Panc1 (cell line): ENCODE data around the gene CDK17. TPM values are rescaled to one million over a fixed set of nuclear protein-coding genes. Genes with fewer than 3 reads are reported as not detected.

Experiments
- ATAC-seq: fragments of 200-7000 bp; cut with Tn5 transposase; 2 replicates; pipeline ENCODE4 v1.9.1; 2020; ENCODE audit warnings: mild to moderate bottlenecking, moderate library complexity
- BruUV-seq: library from RNA; stranded (reverse); fragments of 400-500 nt; replicated peaks from 2 replicates; lab custom pipeline; 2021; lab: Mats Ljungman, UMichigan
- CTCF ChIA-PET: fragments of 300-600 bp; sonication (Branson Sonifier 250); formaldehyde crosslinking; loops from one replicate; lab custom pipeline; 2022; ENCODE audit warnings: antibody characterized with exemption; lab: Charles Lee
- POLR2A ChIA-PET: fragments of 300-600 bp; sonication (Branson Sonifier 250); formaldehyde crosslinking; loops from one replicate; lab custom pipeline; 2022; ENCODE audit warnings: antibody characterized with exemption; lab: Charles Lee
- DNase-seq: peaks from one replicate; pipeline ENCODE4 v3.0.0-alpha.2; 2010; ENCODE audit warnings: low read depth, low spot score
- H3K27ac ChIP-seq: 2 replicates; pipeline ENCODE4 v1.5.1; 2011; ENCODE audit warnings: mild to moderate bottlenecking, low read length, inconsistent platforms
- H3K27me3 ChIP-seq: fragments of 200-500 bp; sonication (Bioruptor generic); 2 replicates; pipeline ENCODE4 v1.6.0; 2014; ENCODE audit warnings: low read length, inconsistent platforms; ENCODE audit not compliant: control insufficient read depth, insufficient read depth
- H3K36me3 ChIP-seq: fragments of 200-500 bp; sonication (Bioruptor generic); 2 replicates; pipeline ENCODE4 v1.5.1; 2014; ENCODE audit warnings: inconsistent platforms, mild to moderate bottlenecking, low read length, moderate library complexity; ENCODE audit not compliant: control insufficient read depth, insufficient read depth
- H3K4me1 ChIP-seq: 2 replicates; pipeline ENCODE4 v1.5.1; 2011; ENCODE audit warnings: inconsistent platforms, mild to moderate bottlenecking, low read length, moderate library complexity; ENCODE audit not compliant: control insufficient read depth, insufficient read depth
- H3K4me3 ChIP-seq, 2 experiments: 2 replicates each; pipeline ENCODE4 v1.5.1; 2011 to 2012; ENCODE audit warnings: low read depth in 2 of 2, low read length in 2 of 2, mild to moderate bottlenecking in 2 of 2, inconsistent platforms in 1 of 2, moderate library complexity in 1 of 2
- H3K9me3 ChIP-seq: fragments of 200-500 bp; sonication (Bioruptor generic); 2 replicates; pipeline ENCODE4 v1.5.1; 2014; ENCODE audit warnings: low read depth, mild to moderate bottlenecking, inconsistent platforms, low read length, moderate library complexity; ENCODE audit not compliant: control insufficient read depth, insufficient read depth
- POLR2AphosphoS5 ChIP-seq: IDR thresholded peaks from 2 replicates; pipeline ENCODE4 v1.6.1; 2012; ENCODE audit warnings: mild to moderate bottlenecking, low read depth, low read length, moderate library complexity
- REST ChIP-seq, 2 experiments: IDR thresholded peaks; 2 replicates each; pipeline ENCODE4 v1.6.1; 2011 to 2012; ENCODE audit warnings: low read depth in 2 of 2, control low read depth in 1 of 2, low read length in 1 of 2, mild to moderate bottlenecking in 1 of 2, moderate library complexity in 1 of 2; ENCODE audit not compliant: insufficient read depth in 1 of 2
- SIN3A ChIP-seq: IDR thresholded peaks from 2 replicates; pipeline ENCODE4 v1.6.1; 2012; ENCODE audit warnings: low read depth, mild to moderate bottlenecking, low read length, moderate library complexity, borderline replicate concordance; ENCODE audit not compliant: insufficient read depth
- TCF7L2 ChIP-seq: IDR thresholded peaks from 2 replicates; pipeline ENCODE4 v1.6.1; 2011; ENCODE audit warnings: mild to moderate bottlenecking, low read depth, low read length, inconsistent platforms
- in situ Hi-C: cut with HindIII; loops from 2 replicates; pipeline ENCODE4 v1.10.0; 2016; ENCODE audit warnings: low sequenced_read_pairs, low pct_unique_long_range_greater_than_20kb
- intact Hi-C: fragments of 100-400 bp; cut with micrococcal nuclease; formaldehyde crosslinking; loops from one replicate; pipeline ENCODE4 v1.10.0; 2022; ENCODE audit not compliant: unreplicated experiment
- total RNA-seq: library from RNA; stranded (reverse); gene quantifications from one replicate; pipeline ENCODE4 v1.2.1, GENCODE V29; 2021; ENCODE audit not compliant: unreplicated experiment
- TF ChIP-seq, protein P1 (sequence below): fragments of 450-650 bp; IDR thresholded peaks from 2 replicates; pipeline ENCODE4 v1.5.1; 2017; ENCODE audit warnings: mild to moderate bottlenecking

The CDK17 gene
- total RNA-seq, 1 experiment from 2014 or later, result 23.2 TPM

GRCh38 chr12:96402061-96402460 is 1.8 kb upstream of the CDK17 start:
- ATAC-seq (no peak), DNase-seq (no peak)
- no peaks in the 10 kb centered on the region for H3K9me3 ChIP-seq
- ChIA-PET CTCF (interaction anchor here (1.3 kb wide), 1 partner anchor 114 kb away, joined by 8 read pairs; no protein-coding TSS in a partner anchor), POLR2A (no interaction called here)
- no peaks in the 10 kb centered on the region for H3K27me3 ChIP-seq
- in situ Hi-C loops, result no loop called here
- TF ChIP-seq POLR2AphosphoS5 (no peak), TCF7L2 (no peak), SIN3A (no peak), REST (IDR thresholded peaks at IDR 0.05; ENCODE audit: insufficient read depth in 1 of 2, low read depth in 2 of 2, low read length in 1 of 2) (no peak)
- TF ChIP-seq, protein P1, sequence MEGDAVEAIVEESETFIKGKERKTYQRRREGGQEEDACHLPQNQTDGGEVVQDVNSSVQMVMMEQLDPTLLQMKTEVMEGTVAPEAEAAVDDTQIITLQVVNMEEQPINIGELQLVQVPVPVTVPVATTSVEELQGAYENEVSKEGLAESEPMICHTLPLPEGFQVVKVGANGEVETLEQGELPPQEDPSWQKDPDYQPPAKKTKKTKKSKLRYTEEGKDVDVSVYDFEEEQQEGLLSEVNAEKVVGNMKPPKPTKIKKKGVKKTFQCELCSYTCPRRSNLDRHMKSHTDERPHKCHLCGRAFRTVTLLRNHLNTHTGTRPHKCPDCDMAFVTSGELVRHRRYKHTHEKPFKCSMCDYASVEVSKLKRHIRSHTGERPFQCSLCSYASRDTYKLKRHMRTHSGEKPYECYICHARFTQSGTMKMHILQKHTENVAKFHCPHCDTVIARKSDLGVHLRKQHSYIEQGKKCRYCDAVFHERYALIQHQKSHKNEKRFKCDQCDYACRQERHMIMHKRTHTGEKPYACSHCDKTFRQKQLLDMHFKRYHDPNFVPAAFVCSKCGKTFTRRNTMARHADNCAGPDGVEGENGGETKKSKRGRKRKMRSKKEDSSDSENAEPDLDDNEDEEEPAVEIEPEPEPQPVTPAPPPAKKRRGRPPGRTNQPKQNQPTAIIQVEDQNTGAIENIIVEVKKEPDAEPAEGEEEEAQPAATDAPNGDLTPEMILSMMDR, result no peak
- intact Hi-C loops, result loop anchor here (5.0 to 10.0 kb wide), 2 partner anchors 113 to 185 kb away; no protein-coding TSS in a partner anchor
- peaks cover 20% of the 10 kb centered on the region; the same call in 1 of the 2 replicates for H3K4me1 ChIP-seq
- no peak overlapping the region for H3K4me3 ChIP-seq
- no peaks in the 10 kb centered on the region; the same call in 1 of the 2 replicates for H3K36me3 ChIP-seq
- no TSS peak for BruUV-seq
- peak overlapping the region; percentile 57; the same call in 1 of the 2 replicates for H3K27ac ChIP-seq

DNA sequence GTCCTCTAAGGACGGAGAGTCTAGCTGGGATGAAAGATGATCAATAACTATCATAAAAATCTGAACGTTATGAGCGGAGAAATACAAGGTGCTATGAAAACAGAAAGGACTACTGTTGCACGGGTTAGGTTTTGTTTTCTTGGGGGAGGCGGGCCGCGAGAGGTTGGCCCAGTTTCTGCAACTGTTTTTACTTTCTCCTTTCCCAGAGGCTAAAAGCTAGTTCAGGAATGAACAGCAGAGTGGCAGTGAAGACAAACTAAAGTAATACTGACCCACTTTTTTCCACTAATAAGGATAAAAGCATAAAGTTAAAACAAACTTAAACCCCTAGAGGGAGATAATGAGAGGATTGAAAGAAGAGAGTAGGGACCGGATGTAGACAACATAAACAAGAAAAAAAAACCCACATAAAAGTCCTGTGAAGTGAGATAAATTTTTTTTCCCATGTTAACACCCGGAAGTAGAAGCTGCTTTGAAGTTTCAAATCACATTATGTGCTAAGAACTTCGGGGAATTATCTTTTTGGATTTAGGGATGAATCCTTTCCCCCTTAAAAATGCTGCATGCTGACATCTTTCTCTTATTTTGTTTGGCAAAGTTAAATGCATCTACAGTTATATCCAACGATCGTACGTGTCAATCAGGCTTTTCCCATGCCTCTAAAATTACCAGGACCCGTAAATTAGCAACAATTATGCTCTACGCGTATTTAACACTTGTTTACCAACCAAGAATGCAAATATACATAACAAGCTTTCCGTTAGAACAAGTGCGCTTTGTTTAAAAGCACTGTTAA is 1.0 kb upstream of the CDK17 start:
- CTCF ChIA-PET, result interaction anchor here (1.3 kb wide), 1 partner anchor 115 kb away, joined by 8 read pairs; no protein-coding TSS in a partner anchor
- ATAC-seq (peak; percentile 13), DNase-seq (no peak)
- intact Hi-C loops, result loop anchor here (5.0 to 10.0 kb wide), 2 partner anchors 114 to 184 kb away; no protein-coding TSS in a partner anchor
- H3K27ac ChIP-seq, result peak overlapping the region; percentile 57
- TF ChIP-seq, protein P1, result no peak
- no peak for TF ChIP-seq SIN3A
- no peak for TF ChIP-seq REST (IDR thresholded peaks at IDR 0.05; ENCODE audit: insufficient read depth in 1 of 2, low read depth in 2 of 2, low read length in 1 of 2)
- peak; percentile 28; the same call in 1 of the 2 replicates for TF ChIP-seq POLR2AphosphoS5
- peak; percentile 91 for TF ChIP-seq TCF7L2
- BruUV-seq, result no TSS peak
- POLR2A ChIA-PET, result interaction anchor here (0.7 kb wide), 2 partner anchors 26 to 88 kb away, joined by 3 to 5 read pairs; partner anchors contain the start of gene CFAP54
- H3K4me3 ChIP-seq, result peak overlapping the region; percentile 81 to 93
- peaks cover 28% of the 10 kb centered on the region; the same call in 1 of the 2 replicates for H3K4me1 ChIP-seq
- no peaks in the 10 kb centered on the region for H3K27me3 ChIP-seq
- in situ Hi-C loops, result no loop called here
- no peaks in the 10 kb centered on the region; the same call in 1 of the 2 replicates for H3K36me3 ChIP-seq
- H3K9me3 ChIP-seq, result no peaks in the 10 kb centered on the region
